Uterus (tissue), 4 donors: Measurements from ENCODE around the gene TTC39C. TPM values are rescaled to one million over a fixed set of nuclear protein-coding genes. Genes with fewer than 3 reads are reported as not detected.

Source experiments
- DNase-seq, 2 donors: peaks; one replicate each; pipeline ENCODE4 v3.0.0-alpha.2; 2019 to 2020
- H3K27ac ChIP-seq, 2 donors: fragments of 200-600 bp; sonication (generic); 1 replicate in 1 of 2; 2 replicates in 1 of 2; pipeline ENCODE4 v1.5.1; 2016 to 2018
- H3K27me3 ChIP-seq, 2 donors: fragments of 200-600 bp; sonication (generic); one replicate each; pipeline ENCODE4 v1.5.1; 2018 to 2019; ENCODE audit warnings: control low read depth in 1 of 2
- H3K36me3 ChIP-seq, 2 donors: fragments of 200-600 bp; sonication (generic); one replicate each; pipeline ENCODE4 v1.5.1; 2019; ENCODE audit warnings: control low read depth in 1 of 2
- H3K4me1 ChIP-seq, 2 donors: fragments of 200-600 bp; sonication (generic); one replicate each; pipeline ENCODE4 v1.5.1; 2018 to 2019; ENCODE audit warnings: control low read depth in 1 of 2
- H3K4me3 ChIP-seq, 2 donors: fragments of 200-600 bp; sonication (generic); 1 replicate in 1 of 2; 2 replicates in 1 of 2; pipeline ENCODE4 v1.5.1; 2018 to 2019; ENCODE audit warnings: mild to moderate bottlenecking in 1 of 2
- H3K9me3 ChIP-seq, 2 donors: fragments of 200-600 bp; sonication (generic); one replicate each; pipeline ENCODE4 v1.5.1; 2019; ENCODE audit warnings: control low read depth in 1 of 2
- CTCF ChIP-seq, 4 experiments: fragments of 200-600 bp in 2 of 4; fragments of 450-650 bp in 2 of 4; sonication (generic) in 2 of 4; IDR thresholded peaks; one replicate each; pipeline ENCODE4 v1.5.1; 2016 to 2019; ENCODE audit warnings: antibody characterized with exemption in 4 of 4, mild to moderate bottlenecking in 2 of 4, moderate library complexity in 1 of 4
- POLR2A ChIP-seq, 2 donors: fragments of 450-650 bp; IDR thresholded peaks; one replicate each; pipeline ENCODE4 v1.6.1; 2016; ENCODE audit warnings: antibody characterized with exemption in 2 of 2, mild to moderate bottlenecking in 1 of 2, moderate library complexity in 1 of 2
- intact Hi-C: fragments of 100-400 bp; cut with DNase I; formaldehyde crosslinking; loops from one replicate; pipeline ENCODE4 v1.15.1; 2023; ENCODE audit warnings: low total_unique reads
- total RNA-seq, 4 donors: library from RNA; depleted of rRNA in 3 of 4; stranded (reverse); fragments of >200 nt in 3 of 4; gene quantifications; one replicate each; pipeline versions ENCODE4 v1.1.0 to v1.2.4, GENCODE V29; 2014 to 2023
- donor health status: DM: yes; HTN: yes; CAD: no.

Gene TTC39C
- total RNA-seq, 4 donors from 2014 or later = 25.6 to 50.6 (median 33.5) TPM

- no peak for DNase-seq
- Histone ChIP-seq H3K4me3 (no peak overlapping the region), H3K9me3 (no peaks in the 10 kb centered on the region), H3K27ac (no peak overlapping the region), H3K27me3 (no peaks in the 10 kb centered on the region), H3K4me1 (no peaks in the 10 kb centered on the region), H3K36me3 (no peaks in the 10 kb centered on the region)
- intact Hi-C loops = no loop called here
- no peak for TF ChIP-seq CTCF (IDR thresholded peaks at IDR 0.05)
- no peak for TF ChIP-seq POLR2A (IDR thresholded peaks at IDR 0.05)
These were observed 36.7 kb upstream of the TTC39C start for GRCh38 chr18:23977719-23978483.

GRCh38 chr18:23981369-23981980 is 33.1 kb upstream of the TTC39C start:
- intact Hi-C loops = no loop called here
- DNase-seq = no peak
- Histone ChIP-seq H3K36me3 (no peaks in the 10 kb centered on the region), H3K4me1 (no peaks in the 10 kb centered on the region), H3K9me3 (no peaks in the 10 kb centered on the region), H3K4me3 (no peak overlapping the region), H3K27me3 (no peaks in the 10 kb centered on the region), H3K27ac (no peak overlapping the region)
- no peak for TF ChIP-seq CTCF (IDR thresholded peaks at IDR 0.05)
- TF ChIP-seq POLR2A (IDR thresholded peaks at IDR 0.05) = no peak

- Histone ChIP-seq H3K27me3 (no peaks in the 10 kb centered on the region), H3K4me3 (no peak overlapping the region), H3K9me3 (no peaks in the 10 kb centered on the region), H3K36me3 (no peaks in the 10 kb centered on the region), H3K4me1 (no peaks in the 10 kb centered on the region), H3K27ac (peak overlapping the region; percentile 11 to 41)
- TF ChIP-seq CTCF (IDR thresholded peaks at IDR 0.05) (no peak), POLR2A (IDR thresholded peaks at IDR 0.05) (no peak)
- peak; percentile 70 to 77 for DNase-seq
- intact Hi-C loops = no loop called here
These were observed 32.1 kb upstream of the TTC39C start for GRCh38 chr18:23982155-23983079.

GRCh38 chr18:23983112-23983511 is 31.4 kb upstream of the TTC39C start:
- intact Hi-C loops = no loop called here
- DNase-seq = no peak
- no peaks in the 10 kb centered on the region for H3K27me3 ChIP-seq
- H3K9me3 ChIP-seq = no peaks in the 10 kb centered on the region
- no peaks in the 10 kb centered on the region for H3K36me3 ChIP-seq
- no peak overlapping the region for H3K4me3 ChIP-seq
- no peak for TF ChIP-seq POLR2A (IDR thresholded peaks at IDR 0.05)
- TF ChIP-seq CTCF (IDR thresholded peaks at IDR 0.05) = no peak
- no peaks in the 10 kb centered on the region for H3K4me1 ChIP-seq
- no peak overlapping the region for H3K27ac ChIP-seq
